ENCODE data around the gene ADAMTS2.

The ADAMTS2 gene

GRCh38 chr5:179151286-179152118, 193.8 kb downstream of the ADAMTS2 start:
- no peak for DNase-seq

- no peak for DNase-seq
Measured at GRCh38 chr5:179150011-179150410, 195.2 kb downstream of the ADAMTS2 start.

- DNase-seq = no peak
Measured at GRCh38 chr5:179149278-179149677, 196.0 kb downstream of the ADAMTS2 start.

- DNase-seq = no peak
Measured at GRCh38 chr5:179148703-179149170, 196.5 kb downstream of the ADAMTS2 start.

GRCh38 chr5:179147991-179148702, 197.1 kb downstream of the ADAMTS2 start:
- DNase-seq = no peak

- DNase-seq = no peak
Measured at GRCh38 chr5:179146277-179146676, 199.0 kb downstream of the ADAMTS2 start.

- DNase-seq = no peak
Measured at GRCh38 chr5:179143446-179143845, 201.8 kb downstream of the ADAMTS2 start.

GRCh38 chr5:179142434-179143198, 202.6 kb downstream of the ADAMTS2 start:
- DNase-seq = no peak

- no peak for DNase-seq
Measured at GRCh38 chr5:179141867-179142266, 203.4 kb downstream of the ADAMTS2 start.

- DNase-seq = no peak
Measured at GRCh38 chr5:179140293-179140692, 205.0 kb downstream of the ADAMTS2 start.

GRCh38 chr5:179139936-179140235, 205.4 kb downstream of the ADAMTS2 start:
- DNase-seq = no peak

GRCh38 chr5:179139111-179139935, 205.9 kb downstream of the ADAMTS2 start:
- DNase-seq = no peak

- no peak for DNase-seq
Measured at GRCh38 chr5:179138568-179138925, 206.7 kb downstream of the ADAMTS2 start.

GRCh38 chr5:179137643-179138567, 207.4 kb downstream of the ADAMTS2 start:
- DNase-seq = peak in 19 of 58 donors; percentile 2 to 49 (median 16)

- no peak for DNase-seq
Measured at GRCh38 chr5:179137016-179137642, 208.1 kb downstream of the ADAMTS2 start.

GRCh38 chr5:179135441-179136215, 209.6 kb downstream of the ADAMTS2 start:
- no peak for DNase-seq

- no peak for DNase-seq
Measured at GRCh38 chr5:179135006-179135405, 210.3 kb downstream of the ADAMTS2 start.

GRCh38 chr5:179134511-179134910, 210.8 kb downstream of the ADAMTS2 start:
- no peak for DNase-seq

Data from anterior cingulate cortex (tissue), 58 donors.